GM19463 (cell line): ENCODE data around the gene JPH3.
"Not testable (repeated sequence)": the region's sequence is repeated elsewhere in the genome, so short reads cannot be mapped to it uniquely, and the experiment has no call there.

Experiments used
- ATAC-seq: cut with Tn5 transposase; IDR thresholded peaks from one replicate; pipeline ENCODE4 v1.9.1; 2021; ENCODE audit warnings: mild to moderate bottlenecking, moderate library complexity; ENCODE audit not compliant: unreplicated experiment

Gene JPH3

DNA sequence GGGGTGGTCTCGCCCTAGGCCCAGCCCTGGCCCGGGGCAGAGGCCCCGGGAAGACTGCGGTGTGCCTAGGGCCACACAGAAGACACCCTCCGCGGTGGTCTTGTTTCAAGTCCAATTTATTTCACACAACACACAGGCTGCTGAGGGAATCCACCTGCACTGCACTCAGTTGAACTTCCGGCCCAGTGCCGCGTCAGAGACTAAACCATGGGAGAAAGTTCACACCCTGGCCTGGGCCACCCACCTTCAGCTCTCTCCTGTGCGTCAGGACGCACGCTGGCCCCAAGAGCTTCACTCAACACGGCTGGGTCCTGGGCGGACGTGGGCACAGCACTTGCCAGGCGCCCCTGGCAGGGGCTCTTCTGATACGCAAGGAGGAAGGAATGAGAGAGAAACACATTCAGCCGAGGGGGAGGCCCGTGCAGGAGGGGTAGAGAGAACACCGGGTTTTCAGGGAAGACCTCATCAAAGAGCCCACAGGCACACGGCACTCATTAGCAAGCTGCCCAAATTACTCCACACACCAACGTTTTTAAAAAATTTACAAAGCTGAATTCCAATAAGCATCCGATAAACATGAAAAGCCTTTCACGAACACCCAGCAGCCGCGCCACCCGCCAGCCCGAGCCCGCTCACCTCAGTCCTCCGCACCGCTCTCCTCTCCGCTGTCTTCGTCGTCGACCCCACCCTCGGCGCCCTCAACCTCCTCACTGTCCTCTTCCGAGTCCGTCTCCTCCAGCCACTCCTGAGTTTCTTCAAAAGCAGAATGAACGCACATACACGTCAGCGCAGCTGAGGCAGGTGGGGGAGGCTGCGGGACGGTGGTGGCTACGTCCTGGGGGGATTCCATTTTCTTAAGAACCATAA is 105.6 kb downstream of the JPH3 start:
- ATAC-seq = no peak

DNA sequence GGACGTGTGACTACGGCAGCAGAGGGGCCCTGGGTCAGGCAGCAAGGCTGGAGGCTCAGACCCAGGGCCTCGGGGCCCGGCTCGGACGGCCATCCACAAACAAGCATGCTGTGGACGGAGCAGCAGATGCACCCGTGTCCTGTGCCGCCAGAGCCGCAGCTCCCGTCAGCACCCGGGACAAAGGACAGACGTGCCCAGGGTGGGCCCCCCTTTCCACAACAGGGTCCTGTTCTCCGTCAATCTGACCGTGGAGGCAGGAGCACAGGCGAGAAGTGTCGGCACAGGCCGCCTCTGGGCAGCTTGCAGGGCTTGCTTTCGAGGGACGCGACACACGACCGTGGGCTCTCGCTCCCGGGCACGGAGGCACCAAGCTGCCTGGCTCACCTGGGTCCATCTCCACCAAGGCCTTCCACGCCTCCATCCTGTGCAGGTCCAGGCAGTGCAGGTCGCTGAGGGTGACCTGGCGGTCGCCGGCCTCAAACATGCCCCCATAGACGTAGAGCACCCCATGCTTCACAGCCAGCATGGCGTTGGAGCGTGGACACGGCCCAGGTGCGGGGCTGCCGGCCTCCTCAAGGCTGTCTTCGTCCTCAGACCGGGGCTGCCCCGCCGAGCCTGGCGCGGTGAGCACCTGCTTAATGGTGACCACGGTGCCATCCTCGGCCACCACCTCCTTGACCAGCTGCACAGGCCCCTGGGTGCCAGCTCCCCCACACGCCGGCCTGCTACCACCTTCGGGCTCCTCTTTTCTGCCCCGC is 106.8 kb downstream of the JPH3 start:
- ATAC-seq = no peak

DNA sequence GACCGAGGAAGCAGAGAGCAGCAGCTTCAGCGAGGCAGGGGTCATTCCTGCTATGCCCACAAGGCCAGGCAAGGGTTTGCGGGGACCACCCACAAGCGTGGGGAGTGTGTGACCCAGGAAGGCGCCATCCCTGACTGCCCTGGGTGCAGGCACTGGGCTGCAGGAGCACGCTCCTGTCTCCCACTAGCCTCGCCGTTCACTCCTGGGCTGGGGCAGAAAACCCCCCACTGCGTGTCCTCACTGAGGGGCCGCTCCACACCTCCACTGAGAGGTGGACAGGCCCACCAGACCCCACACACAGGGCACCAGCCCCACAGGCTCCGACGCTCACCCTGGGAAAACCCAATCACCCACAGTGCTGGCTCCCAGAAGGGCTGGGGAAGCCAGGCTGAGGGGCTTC is 107.4 kb downstream of the JPH3 start:
- no peak for ATAC-seq

DNA sequence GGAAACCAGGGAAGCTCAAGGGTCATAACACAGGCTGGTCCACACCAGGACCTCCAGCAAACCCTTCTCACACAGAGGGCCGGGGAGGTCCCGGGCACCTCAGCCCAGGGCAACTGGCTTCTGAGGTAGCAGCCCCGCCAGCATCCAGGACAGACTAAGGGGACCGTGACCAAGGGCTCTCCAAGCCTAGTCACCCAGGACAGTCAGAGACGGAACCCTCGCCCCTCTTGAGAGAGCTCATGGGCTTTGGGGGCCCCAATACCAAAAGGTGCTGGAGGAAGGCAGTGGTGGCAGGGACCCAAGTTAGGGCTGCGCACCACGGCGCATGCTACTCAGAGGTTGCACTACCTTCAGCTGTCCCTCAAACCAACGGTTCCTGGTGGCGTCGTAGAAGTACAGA is 108.6 kb downstream of the JPH3 start:
- no peak for ATAC-seq

DNA sequence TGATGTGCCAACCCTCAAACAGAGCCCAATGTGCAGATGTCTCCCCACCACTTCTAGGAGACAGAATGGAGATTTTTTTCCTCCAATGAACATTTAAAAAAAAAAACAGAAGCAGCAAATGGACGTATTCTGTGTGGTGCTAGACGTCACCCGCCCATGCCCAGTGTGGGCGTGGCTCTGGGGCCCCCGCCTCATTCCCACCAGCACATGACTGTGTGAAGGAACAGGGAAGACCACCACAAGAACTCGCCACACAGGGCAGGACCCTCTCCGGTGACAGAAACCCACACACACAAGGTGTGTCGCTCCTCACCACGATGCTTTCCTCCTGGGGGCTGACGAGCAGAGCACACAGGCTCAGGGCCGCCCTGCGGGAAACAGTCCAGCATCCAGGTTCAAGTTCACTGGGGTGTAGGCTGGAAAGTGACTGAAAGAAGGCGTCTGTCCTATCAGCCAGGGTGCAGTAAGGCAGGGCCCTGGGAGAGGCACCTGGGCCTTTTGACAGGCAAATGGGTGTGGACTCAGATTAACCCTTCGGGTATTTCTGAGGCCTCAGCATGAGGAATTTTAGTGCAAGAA is 110.0 kb downstream of the JPH3 start:
- no peak for ATAC-seq

DNA sequence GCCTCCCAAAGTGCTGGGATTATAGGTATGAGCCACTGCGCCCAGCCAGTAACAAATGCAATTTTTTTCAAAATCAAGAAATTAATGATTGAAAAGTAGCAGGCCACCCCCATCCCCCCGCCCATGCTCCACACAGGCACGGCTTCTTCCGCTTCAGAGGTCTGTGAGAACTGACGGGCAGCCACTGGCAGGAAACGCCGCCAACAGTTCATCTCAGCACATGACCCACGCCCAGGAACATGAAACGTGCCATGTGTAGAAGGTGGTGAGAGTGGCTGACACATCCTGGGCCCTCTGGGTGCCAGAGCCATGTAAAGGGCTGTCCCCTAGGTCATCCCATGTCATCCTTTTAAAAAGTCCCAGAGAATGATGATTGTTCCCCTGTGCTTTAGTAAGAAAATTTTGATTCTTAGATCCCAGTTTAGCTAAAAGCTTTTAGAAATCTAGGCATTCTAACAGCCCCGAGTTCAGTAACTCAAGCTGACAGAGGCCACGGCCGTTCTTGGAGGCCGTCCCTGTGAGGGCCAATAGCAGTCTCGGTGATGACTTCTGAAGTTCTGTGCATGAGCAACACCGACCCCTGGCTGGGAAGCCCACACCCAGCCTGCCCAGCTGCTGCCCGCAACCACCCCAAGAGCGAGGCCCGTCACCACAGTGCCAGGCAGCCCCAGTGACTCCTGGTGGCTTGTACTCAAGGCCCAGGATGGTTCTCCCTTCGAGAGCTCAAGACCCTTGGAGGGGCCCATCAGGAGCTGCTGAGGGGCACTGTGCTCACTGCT is 111.3 kb downstream of the JPH3 start:
- ATAC-seq = no peak

DNA sequence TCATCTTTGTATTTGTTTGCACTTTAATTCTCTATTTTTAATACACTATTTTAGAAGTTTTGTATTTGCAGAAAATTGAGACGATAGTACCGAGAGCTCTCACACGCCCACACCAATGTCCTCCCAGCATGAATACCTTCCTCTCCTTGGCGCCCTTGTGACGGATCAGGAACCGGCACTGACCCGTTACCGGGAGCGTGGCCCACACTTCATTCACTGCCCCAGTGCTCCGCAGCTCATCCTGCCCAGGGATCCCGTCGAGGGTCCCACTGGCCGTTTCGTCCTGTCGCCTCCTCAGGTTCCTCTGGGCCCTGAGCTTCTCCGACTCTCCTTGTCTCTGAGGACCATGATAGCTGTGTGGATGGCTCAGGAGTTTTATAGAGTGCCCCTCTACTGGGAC is 112.9 kb downstream of the JPH3 start:
- ATAC-seq = no peak

DNA sequence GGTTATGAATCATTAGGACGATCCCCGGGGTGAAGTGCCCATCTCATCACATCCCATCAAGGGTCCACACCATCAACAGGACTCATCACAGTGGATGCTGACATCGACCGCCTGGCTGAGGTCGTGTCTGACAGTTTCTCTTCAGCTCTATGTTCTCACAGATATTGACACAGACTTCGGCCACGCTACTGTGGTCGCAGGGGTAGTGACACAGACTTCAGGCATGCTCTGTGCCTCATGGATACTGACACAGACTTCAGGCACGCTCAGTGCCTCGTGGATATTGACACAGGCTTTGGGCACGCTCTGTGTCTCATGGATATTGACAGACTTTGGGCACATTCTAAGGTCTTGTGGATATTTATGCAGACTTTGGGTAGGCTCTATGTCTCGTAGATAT is 113.3 kb downstream of the JPH3 start:
- no peak for ATAC-seq

DNA sequence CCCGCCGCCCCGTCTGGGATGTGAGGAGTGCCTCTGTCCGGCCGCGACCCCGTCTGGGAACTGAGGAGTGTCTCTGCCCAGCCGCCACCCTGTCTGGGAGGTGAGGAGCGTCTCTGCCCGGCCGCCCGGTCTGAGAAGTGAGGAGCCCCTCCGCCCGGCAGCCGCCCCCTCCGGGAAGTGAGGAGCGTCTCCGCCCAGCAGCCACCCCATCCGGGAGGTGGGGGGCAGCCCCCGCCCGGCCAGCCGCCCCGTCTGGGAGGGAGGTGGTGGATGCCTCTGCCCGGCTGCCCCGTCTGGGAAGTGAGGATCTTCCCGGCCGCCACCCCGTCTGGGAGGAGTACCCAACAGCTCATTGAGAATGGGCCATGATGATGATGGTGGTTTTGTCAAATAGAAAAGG is 116.5 kb downstream of the JPH3 start:
- ATAC-seq = not testable (repeated sequence)

DNA sequence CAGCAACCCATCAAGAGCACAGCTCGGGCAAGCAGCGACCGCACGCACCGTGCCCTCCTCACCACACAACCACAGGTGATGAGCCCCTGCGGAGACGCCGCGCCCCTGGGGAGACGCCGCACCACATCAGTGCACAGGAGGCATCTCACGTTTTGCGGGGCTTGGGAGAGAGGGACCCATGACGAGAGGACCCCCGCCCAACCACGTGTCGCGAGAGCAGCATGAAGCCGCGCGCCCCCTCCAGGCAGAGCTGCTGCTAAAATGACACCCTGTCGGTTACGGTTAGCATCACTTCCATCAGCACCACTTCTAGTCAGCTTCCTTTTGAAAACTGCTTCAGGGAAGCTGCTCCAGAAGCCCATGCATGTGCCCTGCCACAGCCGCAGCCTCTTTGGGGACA is 118.1 kb downstream of the JPH3 start:
- ATAC-seq = no peak

DNA sequence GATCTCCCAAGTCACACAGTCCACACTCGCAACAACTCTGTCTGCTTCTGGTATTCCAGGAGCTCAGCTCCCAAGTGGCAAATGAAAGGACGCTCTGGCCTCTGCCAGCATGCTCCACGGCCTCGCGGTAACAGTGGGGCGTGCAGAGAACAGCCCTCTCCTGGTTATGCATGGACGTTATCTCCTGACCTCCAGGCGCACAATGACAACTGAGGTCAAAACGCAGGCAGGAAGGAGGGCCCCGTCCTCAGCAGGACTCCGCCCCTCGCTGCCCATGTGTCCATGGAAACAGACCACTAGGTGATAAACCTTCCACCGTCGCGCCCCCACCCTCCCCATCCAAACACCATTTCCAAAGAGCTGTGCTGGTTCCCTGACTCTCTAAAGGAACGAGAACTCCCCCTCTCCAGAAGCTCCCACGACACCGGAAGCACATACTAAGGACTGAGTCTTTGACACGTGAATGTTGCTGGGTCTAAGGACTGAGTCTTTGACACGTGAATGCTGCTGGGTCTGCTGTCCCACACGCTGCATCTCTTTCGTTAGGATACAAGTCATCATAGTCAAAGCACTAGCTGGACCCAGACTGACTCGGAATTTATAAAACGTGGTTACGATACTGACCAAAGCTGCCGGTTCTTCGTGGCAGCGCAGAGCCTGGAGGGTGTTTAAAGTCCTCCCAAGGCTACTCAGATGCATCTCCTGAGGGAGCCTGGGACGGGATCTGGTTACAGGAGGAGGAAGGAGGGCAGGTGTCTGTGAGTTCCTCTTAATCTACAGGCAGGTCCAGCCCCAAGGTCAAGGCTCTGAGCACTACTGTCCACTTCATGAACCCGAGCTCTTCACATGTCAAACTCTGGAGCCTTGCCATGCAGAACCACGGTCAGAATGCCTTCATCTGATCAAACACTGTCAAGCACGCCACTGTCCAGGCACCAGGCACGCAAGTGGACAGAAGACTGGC is 119.6 kb downstream of the JPH3 start:
- no peak for ATAC-seq

DNA sequence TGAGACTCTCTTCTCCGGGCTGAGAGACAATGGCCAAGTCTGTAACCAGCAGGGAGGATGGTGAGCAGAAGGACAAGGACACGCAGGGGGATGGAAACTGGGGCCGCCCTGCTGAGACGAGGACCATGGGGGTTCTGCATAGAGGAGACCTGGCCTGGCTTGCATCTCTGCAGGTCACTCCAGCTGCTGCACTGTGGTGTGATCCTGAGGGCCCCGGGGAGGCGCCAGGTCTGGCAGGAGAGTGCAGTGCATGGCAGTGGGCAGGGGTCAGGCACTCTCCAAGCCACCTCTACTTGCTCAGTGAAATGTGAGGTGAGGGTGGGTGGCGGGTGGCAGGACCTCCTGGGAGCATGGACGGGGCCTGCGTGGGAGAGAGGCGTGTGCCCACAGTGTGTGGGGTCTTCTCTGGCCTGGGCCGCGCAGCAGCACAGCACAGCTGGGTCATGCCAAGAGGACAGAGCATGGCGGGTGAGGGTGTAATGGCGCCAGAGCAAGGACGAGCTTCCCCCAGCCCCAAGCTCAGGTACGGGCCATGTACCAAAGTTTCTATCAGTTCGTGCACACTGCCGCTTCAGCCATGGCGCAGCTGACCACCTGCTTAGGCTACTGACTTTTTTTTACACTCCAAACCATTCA is 120.4 kb downstream of the JPH3 start:
- no peak for ATAC-seq

DNA sequence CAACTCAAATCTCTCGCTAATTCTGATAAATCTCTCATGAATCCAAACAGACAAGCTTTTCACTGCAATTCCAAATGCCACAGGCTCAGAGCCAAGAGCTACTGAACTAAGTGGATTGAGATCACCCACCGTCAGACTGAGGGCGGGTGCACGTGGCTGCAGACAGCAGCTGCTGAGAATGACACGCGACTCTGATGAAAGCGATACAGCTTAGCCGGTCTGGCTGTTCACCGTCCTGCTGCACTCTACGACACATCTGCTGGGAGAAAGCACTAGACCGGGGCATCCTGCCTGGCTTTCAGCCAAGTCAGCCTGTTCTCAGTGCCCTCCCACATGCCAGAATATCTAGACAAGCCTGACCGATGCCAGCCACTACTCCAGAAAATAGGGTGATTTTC is 120.9 kb downstream of the JPH3 start:
- peak; percentile 76 for ATAC-seq

DNA sequence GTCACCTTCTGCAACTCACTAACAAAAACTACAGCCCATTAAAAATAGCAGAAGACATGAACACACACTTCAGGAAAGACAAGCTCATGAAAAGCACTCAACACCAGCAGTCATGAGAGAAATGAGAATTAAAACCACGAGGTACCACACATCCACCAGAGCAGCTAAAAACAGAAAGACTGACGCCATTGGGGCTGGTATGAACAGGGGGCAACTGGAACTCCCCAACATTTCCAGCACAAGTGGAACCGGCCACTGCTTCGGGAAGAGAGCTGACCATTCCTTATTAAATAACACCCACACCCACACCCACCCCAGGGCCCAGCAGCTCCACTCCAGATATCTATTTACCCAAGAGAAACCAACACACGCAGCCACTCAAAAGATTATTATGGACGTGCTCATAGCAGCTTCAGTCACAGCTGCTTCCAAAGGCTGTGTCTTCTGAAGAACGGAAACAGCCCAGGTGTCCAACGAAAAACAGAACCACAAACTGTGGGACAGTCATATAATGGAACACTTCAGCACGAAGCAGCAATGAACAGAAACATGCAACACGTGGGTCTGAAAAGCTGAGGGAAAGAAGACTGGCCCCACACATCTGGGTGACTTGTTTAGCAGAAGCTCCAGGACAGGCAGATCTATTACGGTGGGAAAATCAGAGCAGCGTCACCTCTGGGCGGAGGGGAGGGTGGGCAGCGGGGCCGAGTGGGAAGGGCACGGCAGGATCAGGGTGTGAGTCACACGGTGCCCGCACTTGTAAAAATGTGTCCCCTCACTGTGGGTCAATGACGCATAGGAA is 122.4 kb downstream of the JPH3 start:
- peak; percentile 40 for ATAC-seq

DNA sequence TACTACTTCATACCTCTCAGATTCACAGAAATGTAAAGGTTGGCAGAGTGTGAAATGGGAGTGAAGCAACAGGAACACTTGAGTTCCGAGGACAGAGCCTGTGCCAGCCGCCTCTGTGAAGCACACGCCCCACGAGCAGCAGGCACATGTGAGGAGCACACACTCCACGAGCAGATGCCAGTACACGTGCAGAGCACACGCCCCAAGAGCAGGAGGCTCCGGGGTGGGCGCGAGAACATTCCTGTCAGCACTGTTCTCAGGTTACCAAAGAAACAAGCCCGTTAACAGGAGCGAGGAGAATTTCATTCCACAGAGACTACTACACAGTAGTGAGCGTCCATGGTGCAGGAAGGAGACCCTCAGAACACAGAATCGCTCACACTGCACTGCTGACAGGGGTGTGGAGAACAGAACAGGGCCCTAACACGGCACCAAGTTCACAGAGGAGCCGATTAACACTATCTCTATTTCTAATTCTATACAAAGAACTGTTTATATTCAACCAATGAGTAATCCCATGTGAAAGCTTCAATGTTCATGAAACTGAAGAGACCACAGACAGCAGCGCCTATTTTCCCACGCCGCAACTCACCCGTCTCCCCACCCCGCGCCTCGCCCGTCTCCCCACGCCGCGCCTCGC is 123.4 kb downstream of the JPH3 start:
- ATAC-seq = no peak

DNA sequence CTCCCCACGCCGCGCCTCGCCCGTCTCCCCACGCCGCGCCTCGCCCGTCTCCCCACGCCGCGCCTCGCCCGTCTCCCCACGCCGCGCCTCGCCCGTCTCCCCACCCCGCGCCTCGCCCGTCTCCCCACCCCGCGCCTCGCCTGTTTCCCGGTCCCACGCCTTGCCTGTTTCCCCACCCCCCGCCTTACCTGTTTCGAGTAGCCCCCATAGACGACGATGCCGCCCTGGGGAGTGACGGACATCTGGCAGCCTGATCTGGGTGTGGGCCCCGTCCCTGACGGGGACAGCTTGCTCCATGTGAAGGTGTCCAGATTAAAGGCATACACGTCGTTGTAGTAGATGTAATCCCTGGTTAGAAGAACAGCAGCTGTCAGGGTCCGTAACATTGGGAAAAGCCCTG is 124.3 kb downstream of the JPH3 start:
- ATAC-seq = not testable (repeated sequence)

DNA sequence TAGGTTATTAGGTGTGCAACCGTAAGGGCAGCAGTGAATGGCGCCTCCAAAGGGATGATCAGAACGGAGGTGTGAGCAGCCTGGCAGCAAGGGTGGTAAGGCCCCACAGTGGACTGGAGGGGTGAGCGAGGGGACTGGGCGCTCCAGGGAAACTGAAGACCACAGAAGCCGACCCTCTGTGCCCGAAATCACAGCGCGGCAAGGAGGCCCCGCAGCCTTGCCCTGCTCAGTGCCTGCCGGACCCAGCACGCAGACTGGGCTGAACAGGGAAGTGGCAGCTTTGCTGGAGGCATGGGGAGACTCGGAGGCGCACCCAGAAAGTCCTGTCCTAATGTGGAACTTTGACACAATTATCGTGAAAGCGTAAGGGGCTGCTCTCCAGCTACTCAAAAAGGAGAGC is 125.0 kb downstream of the JPH3 start:
- ATAC-seq = no peak

DNA sequence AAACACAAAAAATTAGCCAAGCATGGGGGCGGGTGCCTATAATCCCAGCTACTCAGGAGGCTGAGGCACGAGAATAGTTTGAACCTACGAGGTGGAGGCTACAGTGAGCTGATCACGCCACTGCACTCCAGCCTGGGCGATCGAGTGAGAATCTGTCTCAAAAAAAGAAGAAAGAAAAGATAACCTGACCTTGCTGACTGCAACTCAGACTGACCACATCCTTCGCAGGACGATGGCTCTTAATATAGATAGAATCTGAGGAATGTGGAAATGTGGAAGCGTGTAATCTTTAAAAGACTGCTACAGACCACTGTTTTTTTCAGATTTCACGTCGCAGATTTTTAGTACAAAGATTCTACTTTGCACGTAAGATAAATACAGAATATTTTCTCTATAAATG is 125.7 kb downstream of the JPH3 start:
- no peak for ATAC-seq
